Neural cell (in vitro differentiated cells): ENCODE measurements around the gene MGAT4A. TPM values are rescaled to one million over a fixed set of nuclear protein-coding genes. Genes with fewer than 3 reads are reported as not detected.

Source experiments
- H2AFZ ChIP-seq: fragments of 200-600, 300-800 bp; sonication (generic), shearing (Covaris generic); 2 replicates; pipeline ENCODE4 v1.6.0; 2014; ENCODE audit warnings: low read depth, mild to moderate bottlenecking, antibody characterized with exemption, low read length, moderate library complexity
- H3F3A ChIP-seq: fragments of 200-600 bp; shearing (Covaris generic); 2 replicates; pipeline ENCODE4 v1.6.1; 2016; ENCODE audit warnings: mild to moderate bottlenecking, moderate library complexity, mixed read lengths, antibody characterized with exemption, low read length; ENCODE audit not compliant: insufficient read depth, poor library complexity, severe bottlenecking
- H3K27ac ChIP-seq: fragments of 200-600, 300-800 bp; sonication (generic), shearing (Covaris generic); 2 replicates; pipeline ENCODE4 v1.5.1; 2014; ENCODE audit warnings: mild to moderate bottlenecking, low read length, moderate library complexity
- H3K27me3 ChIP-seq: fragments of 300-800, 200-600 bp; sonication (generic), shearing (Covaris generic); 2 replicates; pipeline ENCODE4 v1.6.0; 2014; ENCODE audit warnings: mild to moderate bottlenecking, low read depth, low read length, moderate library complexity; ENCODE audit not compliant: insufficient read depth
- H3K36me3 ChIP-seq: fragments of 300-800, 200-600 bp; sonication (generic), shearing (Covaris generic); 2 replicates; pipeline ENCODE4 v1.5.1; 2014; ENCODE audit warnings: mild to moderate bottlenecking, antibody characterized with exemption, low read length, moderate library complexity; ENCODE audit not compliant: insufficient read depth
- H3K4me2 ChIP-seq: fragments of 300-800, 200-600 bp; sonication (generic), shearing (Covaris generic); 2 replicates; pipeline ENCODE4 v1.6.0; 2014; ENCODE audit warnings: mild to moderate bottlenecking, low read length
- H3K4me3 ChIP-seq: fragments of 300-800, 200-600 bp; sonication (generic), shearing (Covaris generic); 2 replicates; pipeline ENCODE4 v1.5.1; 2014; ENCODE audit warnings: mild to moderate bottlenecking, low read length, moderate library complexity
- H3K79me2 ChIP-seq: fragments of 200-600 bp; shearing (Covaris generic); replicated peaks from 2 replicates; pipeline ENCODE4 v1.6.0; 2014; ENCODE audit warnings: mild to moderate bottlenecking, low read length, moderate library complexity; ENCODE audit not compliant: insufficient read depth
- H3K9ac ChIP-seq: fragments of 300-800, 200-600 bp; sonication (generic), shearing (Covaris generic); 2 replicates; pipeline ENCODE4 v1.6.1; 2016; ENCODE audit warnings: mild to moderate bottlenecking, low read length, mixed read lengths
- H3K9me2 ChIP-seq: fragments of 200-600 bp; shearing (Covaris generic); 2 replicates; pipeline ENCODE4 v1.6.1; 2016; ENCODE audit warnings: mild to moderate bottlenecking, low read length, mixed read lengths; ENCODE audit not compliant: insufficient read depth
- H3K9me3 ChIP-seq: fragments of 200-600, 300-800 bp; sonication (generic), shearing (Covaris generic); 2 replicates; pipeline ENCODE4 v1.6.1; 2016; ENCODE audit warnings: mild to moderate bottlenecking, mixed run types, low read length, moderate library complexity, mixed read lengths
- H4K20me1 ChIP-seq: fragments of 200-600 bp; shearing (Covaris generic); 2 replicates; pipeline ENCODE4 v1.6.1; 2016; ENCODE audit warnings: mild to moderate bottlenecking, mixed run types; ENCODE audit not compliant: insufficient read depth
- CTCF ChIP-seq: fragments of 450-650 bp; IDR thresholded peaks from 2 replicates; pipeline ENCODE4 v1.5.1; 2014; ENCODE audit warnings: antibody characterized with exemption, mild to moderate bottlenecking, moderate library complexity; ENCODE audit not compliant: poor library complexity, severe bottlenecking
- EP300 ChIP-seq: fragments of 450-650 bp; conservative IDR thresholded peaks from 2 replicates; pipeline ENCODE4 v1.6.1; 2014; ENCODE audit warnings: antibody characterized with exemption, mild to moderate bottlenecking, moderate library complexity; ENCODE audit not compliant: poor library complexity, severe bottlenecking
- EZH2 ChIP-seq: fragments of 200-600, 300-800 bp; shearing (Covaris generic), sonication (generic); IDR thresholded peaks from 2 replicates; pipeline ENCODE4 v1.6.1; 2014; ENCODE audit warnings: antibody characterized with exemption, low read length, borderline replicate concordance, mild to moderate bottlenecking; ENCODE audit not compliant: insufficient read depth, poor library complexity, severe bottlenecking
- MXI1 ChIP-seq: fragments of 450-650 bp; conservative IDR thresholded peaks from 2 replicates; pipeline ENCODE4 v1.6.1; 2014; ENCODE audit warnings: antibody characterized with exemption, mild to moderate bottlenecking; ENCODE audit not compliant: poor library complexity, severe bottlenecking
- POLR2AphosphoS5 ChIP-seq: IDR thresholded peaks from 2 replicates; pipeline ENCODE4 v1.6.1; 2012
- RAD21 ChIP-seq: fragments of 450-650 bp; conservative IDR thresholded peaks from 2 replicates; pipeline ENCODE4 v1.6.1; 2014; ENCODE audit warnings: antibody characterized with exemption, mild to moderate bottlenecking, moderate library complexity
- REST ChIP-seq: IDR thresholded peaks from 2 replicates; pipeline ENCODE4 v1.6.1; 2012; ENCODE audit warnings: borderline replicate concordance
- SMC3 ChIP-seq: fragments of 450-650 bp; conservative IDR thresholded peaks from 2 replicates; pipeline ENCODE4 v1.6.1; 2014; ENCODE audit warnings: antibody characterized with exemption, mild to moderate bottlenecking, moderate library complexity; ENCODE audit not compliant: poor library complexity
- TAF1 ChIP-seq: IDR thresholded peaks from 2 replicates; pipeline ENCODE4 v1.6.1; 2012; ENCODE audit warnings: low read depth
- polyA plus RNA-seq: library from polyadenylated mRNA; depleted of rRNA; stranded (reverse); fragments of >200 nt; gene quantifications from 2 replicates; pipeline ENCODE4 v1.2.3, GENCODE V29; 2014

MGAT4A gene
- polyA plus RNA-seq, 1 donor from 2014 or later, result 54.8 TPM

- H2AFZ ChIP-seq, result no peak overlapping the region
- H3K9me2 ChIP-seq, result no peaks in the 10 kb centered on the region
- TF ChIP-seq RAD21 (no peak), EP300 (no peak), SMC3 (no peak), MXI1 (no peak), EZH2 (no peak), CTCF (no peak), REST (no peak), TAF1 (no peak), POLR2AphosphoS5 (no peak)
- H3K4me2 ChIP-seq, result no peak overlapping the region
- no peaks in the 10 kb centered on the region for H3F3A ChIP-seq
- H3K79me2 ChIP-seq, result no peaks in the 10 kb centered on the region
- H3K27ac ChIP-seq, result no peak overlapping the region
- no peaks in the 10 kb centered on the region for H3K27me3 ChIP-seq
- H3K4me3 ChIP-seq, result no peak overlapping the region
- no peaks in the 10 kb centered on the region for H3K9me3 ChIP-seq
- no peak overlapping the region for H3K9ac ChIP-seq
- H4K20me1 ChIP-seq, result no peaks in the 10 kb centered on the region
- H3K36me3 ChIP-seq, result no peaks in the 10 kb centered on the region
These were observed 74.1 kb downstream of the MGAT4A start for GRCh38 chr2:98656800-98657199.

- H3K9me3 ChIP-seq, result no peaks in the 10 kb centered on the region
- H3K4me2 ChIP-seq, result no peak overlapping the region
- H3K4me3 ChIP-seq, result no peak overlapping the region
- no peaks in the 10 kb centered on the region for H3F3A ChIP-seq
- no peak overlapping the region for H3K9ac ChIP-seq
- H3K79me2 ChIP-seq, result no peaks in the 10 kb centered on the region
- no peaks in the 10 kb centered on the region for H3K9me2 ChIP-seq
- H3K27ac ChIP-seq, result no peak overlapping the region
- H4K20me1 ChIP-seq, result no peaks in the 10 kb centered on the region
- TF ChIP-seq REST (no peak), TAF1 (no peak), SMC3 (no peak), POLR2AphosphoS5 (no peak), MXI1 (no peak), EP300 (no peak), EZH2 (no peak), CTCF (no peak), RAD21 (no peak)
- H2AFZ ChIP-seq, result no peak overlapping the region
- no peaks in the 10 kb centered on the region for H3K27me3 ChIP-seq
- no peaks in the 10 kb centered on the region for H3K36me3 ChIP-seq
These were observed 76.0 kb downstream of the MGAT4A start for GRCh38 chr2:98654699-98655495.
